TTC549 (cell line): ENCODE data around the gene HTT-AS.
A peak's percentile ranks its signal among the peaks of the same experiment; 100 is the strongest.
"Not testable (repeated sequence)": the region's sequence is repeated elsewhere in the genome, so short reads cannot be mapped to it uniquely, and the experiment has no call there.

Experiments used
- FAIRE-seq: peaks from 2 replicates; lab custom pipeline; 2012; peaks lifted over from hg19 to GRCh38; lab: Jason Lieb, UNC

The HTT-AS gene

DNA sequence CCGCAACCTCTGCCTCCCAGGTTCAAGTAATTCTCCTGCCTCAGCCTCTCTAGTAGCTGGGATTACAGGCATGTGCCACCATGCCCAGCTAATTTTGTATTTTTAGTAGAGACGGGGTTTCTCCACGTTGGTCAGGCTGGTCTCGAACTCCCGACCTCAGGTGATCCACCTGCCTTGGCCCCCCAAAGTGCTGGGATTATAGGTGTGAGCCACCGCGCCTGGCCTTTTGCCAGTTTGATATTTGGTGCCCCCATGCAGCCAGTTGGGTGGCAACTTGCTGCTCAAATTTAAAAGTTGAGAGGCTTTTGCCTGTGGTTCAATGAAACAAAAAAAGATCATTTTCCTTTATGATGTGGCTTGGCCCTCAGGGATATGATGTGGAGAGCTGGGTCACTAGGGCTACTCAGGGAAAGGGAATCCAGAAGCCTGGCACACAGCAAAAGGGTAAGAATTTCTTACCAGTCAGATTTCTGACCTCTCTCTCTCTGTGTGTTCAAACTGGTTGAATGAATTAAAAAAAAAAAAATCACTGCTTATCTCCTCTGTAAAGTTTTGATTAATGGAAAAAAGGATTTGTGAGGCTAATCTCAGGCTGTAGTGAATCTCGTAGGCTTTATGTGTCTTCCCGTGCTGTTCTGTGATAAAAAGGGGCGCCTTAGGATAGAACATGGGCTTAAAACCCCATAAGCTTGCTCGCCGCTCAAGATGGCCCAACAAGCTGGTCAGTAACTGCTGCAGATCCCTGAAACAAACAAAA is 23.0 kb downstream of the HTT-AS start:
- not testable (repeated sequence) for FAIRE-seq

DNA sequence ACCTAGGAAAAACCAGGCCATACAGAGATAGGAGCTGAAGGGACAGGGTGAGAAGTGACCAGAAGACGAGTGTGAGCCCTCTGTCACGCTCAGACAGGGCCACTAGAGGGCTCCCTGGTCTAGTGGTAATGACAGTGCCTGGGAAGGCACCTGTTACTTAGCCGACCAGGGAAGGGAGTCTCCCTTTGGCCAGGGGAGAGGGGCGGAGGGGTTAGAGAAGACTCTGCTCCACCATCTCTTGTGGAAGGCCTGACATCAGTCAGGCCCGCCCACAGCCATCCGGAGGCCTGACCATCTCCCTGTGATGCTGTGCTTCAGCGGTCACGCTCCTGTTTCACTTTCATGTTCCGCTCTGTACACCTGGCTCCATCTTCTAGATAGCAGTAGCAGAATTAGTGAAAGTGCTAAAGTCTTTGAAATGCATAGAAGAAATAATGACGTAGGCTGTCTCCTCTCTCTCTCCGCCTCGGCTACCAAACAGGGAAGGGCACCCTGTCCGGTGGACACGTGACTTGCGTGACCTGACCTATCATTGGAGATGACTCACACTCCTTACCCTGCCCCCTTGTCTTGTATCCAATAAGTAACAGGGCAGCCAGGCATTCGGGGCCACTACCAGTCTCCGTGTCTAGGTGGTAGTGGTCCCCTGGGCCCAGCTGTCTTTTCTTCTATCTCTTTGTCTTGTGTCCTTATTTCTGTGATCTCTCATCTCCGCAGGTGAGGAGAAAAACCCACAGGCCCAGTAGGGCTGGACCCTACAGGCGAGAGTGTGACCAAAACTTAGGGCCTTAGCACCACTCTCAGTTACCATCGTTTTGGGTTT is 26.7 kb downstream of the HTT-AS start:
- FAIRE-seq, result peak; percentile 32

DNA sequence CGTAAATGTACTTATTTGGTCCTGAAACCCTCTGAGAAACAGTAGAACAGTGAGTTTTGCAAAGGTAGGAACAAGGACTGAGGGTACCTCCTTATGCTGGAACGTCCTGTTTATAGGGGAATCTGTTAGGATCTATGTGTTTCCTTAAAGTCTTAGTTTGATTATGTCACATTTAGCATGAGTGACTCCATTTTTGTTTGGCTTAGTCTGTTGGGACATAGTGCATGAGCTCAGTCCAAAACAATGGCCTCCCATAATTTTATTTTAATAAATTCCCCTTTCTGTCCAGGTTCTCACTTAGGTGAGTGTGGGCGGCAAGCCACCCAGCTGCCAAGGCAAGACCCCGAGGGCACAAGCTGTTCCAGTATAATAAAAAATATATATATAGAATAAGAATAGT is 27.7 kb downstream of the HTT-AS start:
- no peak for FAIRE-seq

DNA sequence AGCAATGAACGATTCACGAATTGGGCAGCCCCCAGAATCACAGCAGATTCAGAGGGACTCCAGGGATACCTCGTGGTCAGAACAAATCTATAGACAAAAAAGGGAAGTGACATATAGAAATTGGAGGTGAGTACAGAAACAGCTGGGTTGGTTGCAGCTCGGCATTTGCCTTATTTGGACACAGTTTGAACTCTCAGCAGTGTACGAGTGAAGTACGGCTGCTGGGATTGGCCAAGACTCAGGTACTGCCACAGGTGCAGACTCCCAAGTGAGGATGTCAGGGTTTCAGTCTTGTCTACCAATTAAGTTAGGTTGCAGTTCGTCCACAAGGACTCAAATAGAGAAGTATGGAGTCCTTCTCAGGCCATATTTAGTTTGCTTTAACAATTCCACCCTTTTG is 28.2 kb downstream of the HTT-AS start:
- no peak for FAIRE-seq

GRCh38 chr4:3044870-3045819 is 29.2 kb downstream of the HTT-AS start:
- no peak for FAIRE-seq

GRCh38 chr4:3043282-3044020 is 30.9 kb downstream of the HTT-AS start:
- FAIRE-seq, result no peak

GRCh38 chr4:3042226-3042625 is 32.1 kb downstream of the HTT-AS start:
- no peak for FAIRE-seq

DNA sequence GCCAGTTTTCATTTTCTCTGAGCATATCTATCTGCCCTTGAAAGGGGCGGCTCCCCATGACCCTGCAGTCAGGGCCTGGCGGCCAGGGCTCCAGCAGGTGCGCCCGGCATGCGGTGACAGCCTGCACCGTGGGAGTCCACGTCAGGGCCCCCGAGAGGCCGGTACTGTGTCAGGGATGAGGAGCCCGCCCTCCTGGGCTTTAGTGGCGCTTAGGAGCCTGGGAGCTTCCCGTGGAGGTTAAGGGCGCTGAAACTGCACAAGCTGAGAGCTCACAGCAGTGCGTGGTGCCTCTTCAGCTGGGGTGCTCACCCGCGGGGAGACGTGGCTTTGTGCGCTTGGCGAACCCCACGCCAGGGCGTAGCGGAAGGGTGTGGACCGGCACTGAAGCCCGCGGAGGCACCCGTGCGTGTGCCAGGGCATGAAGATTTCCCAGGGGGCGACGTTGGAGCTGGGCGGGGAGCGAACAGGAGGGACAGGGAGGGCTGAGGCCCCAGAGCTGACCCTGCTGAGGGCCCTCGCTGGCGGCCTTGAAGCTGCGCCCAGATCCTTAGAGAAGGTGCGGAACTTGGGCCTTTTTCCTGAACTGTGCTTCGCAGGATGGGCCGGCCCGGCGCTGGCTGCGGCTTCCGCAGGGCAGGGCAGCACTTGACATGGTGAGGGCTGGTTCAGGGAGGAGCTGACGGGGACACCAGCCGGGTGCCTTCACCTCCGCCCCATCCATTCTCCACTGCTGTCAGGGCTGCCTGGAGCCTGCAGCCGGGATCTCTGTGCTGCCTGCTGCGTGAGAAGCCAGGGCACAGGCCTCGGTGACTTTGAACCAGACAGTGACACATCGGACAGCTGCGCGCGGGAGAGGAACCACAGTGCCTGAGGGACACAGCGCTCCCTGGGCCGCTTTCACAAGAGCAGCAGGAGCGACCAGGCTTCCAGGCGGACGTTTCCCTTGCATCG is 32.9 kb downstream of the HTT-AS start:
- no peak for FAIRE-seq

DNA sequence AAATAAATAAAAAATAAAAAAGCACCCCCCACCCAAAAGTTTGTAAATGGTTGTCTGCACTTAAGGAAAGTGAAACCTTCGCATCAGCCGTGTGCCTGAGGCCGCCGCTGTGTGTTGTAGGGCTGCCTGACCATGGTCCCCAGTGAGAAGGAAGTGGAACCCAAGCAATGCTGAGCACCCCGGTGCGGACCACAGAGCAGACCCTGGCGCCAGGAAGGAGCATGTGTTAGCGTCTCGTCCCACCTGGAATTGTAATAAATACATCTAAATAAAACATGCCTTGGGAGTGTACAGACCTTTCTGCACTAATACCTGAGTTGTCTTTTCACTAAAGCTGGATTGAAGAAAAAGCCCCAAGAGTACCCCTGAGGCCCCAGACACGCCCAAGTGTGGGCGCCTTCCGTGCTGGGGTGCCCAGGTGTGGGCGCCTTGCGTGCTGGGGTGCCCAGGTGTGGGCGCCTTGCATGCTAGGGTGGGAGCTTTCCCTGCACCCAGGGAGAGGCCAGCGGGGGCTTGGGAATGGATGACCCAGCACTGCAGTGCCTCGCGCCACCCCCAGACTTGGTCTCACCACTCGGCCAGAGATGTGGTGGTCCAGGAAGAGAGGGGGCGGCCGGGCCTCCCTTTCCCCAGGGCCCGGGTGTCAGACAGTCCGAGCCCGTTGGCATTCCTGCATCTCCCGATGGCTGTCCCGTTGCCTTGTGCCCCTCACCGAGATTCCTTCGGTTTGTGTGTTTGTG is 33.7 kb downstream of the HTT-AS start:
- no peak for FAIRE-seq

GRCh38 chr4:3039706-3040366 is 34.5 kb downstream of the HTT-AS start:
- no peak for FAIRE-seq

DNA sequence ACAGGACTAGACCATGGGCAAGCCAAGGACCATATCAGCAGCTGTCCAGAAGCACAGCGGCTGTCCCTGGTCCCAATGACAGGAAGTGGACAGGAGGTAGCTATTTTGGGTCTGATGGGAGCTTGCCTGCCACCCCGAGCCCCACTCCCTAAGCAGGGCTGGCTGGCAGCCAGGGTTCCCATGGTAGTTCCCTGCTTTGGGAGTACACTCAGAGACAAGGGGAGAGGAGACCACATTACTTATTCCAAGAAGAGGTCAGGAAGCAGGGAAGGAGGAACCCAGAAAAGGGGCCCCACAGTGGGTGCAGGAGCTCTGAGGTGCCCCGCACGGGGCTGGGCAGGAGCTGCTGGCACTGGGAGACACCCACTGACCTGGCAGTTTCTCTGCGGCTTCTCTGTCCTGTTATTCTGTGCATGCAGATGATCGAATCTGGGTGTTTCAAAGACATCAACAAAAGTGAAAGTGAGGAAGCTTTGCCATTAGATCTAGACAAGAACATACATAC is 36.3 kb downstream of the HTT-AS start:
- no peak for FAIRE-seq

DNA sequence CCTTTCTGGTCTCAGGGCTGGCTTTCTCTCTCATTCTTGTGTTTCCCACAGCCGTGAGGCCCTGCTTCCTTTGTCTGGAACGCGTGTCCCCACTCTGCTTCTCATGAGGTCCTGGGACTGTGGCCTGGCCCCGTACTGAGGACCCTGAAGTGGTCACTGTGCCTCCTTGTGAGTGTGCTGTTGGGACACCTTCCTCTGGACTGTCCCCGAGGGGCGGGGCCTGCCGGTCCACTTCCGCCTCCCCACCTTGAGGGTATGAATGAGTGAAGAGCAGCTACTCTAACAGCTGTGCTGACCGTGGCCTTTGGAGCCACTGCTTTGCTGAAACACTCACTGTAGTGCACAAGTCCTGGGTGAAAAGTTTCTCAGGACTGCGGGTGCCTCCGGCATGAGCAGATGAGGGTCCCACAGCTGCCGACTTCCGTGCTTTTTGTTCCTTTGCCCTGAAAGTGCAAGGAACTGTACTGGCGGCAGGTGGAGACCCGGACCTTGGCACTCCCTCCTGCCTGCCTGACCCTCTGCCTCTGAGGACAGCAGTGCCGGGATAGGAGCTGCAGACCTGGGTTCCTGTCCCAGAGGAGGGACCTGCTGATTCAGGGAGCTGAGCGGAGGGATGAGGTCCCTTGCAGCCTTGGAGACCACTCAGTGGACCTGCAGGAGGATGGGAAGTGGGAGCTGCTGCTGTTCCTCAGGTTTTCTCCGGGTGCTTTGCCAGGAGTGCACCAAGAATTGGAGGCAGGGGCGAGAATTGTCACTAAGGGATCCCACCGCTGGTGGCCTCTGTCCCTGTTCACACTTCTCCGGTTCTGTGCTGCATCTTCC is 38.0 kb downstream of the HTT-AS start:
- FAIRE-seq, result no peak

DNA sequence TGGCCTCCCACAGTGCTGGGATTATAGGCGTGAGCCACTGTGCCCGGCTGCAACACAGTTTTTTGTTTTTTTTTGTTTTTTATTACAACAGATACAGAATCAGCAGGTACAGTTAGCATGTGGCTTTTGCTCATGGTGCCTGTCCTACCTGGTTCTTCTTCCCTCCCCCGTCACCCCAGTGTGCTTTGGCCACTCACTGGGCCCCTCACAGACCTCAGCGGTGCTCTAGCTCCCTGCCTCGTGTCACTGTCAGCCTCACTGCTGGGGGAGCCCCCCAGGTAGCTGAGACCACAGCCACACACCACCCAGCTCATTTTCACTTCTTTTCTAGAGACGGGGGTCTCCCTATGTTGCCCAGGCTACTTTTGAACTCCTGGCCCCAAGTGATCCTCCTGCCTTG is 38.7 kb downstream of the HTT-AS start:
- FAIRE-seq, result no peak

- no peak for FAIRE-seq
Measured at GRCh38 chr4:3035249-3035648, 39.1 kb downstream of the HTT-AS start.

- FAIRE-seq, result no peak
Measured at GRCh38 chr4:3034231-3034630, 40.1 kb downstream of the HTT-AS start.

DNA sequence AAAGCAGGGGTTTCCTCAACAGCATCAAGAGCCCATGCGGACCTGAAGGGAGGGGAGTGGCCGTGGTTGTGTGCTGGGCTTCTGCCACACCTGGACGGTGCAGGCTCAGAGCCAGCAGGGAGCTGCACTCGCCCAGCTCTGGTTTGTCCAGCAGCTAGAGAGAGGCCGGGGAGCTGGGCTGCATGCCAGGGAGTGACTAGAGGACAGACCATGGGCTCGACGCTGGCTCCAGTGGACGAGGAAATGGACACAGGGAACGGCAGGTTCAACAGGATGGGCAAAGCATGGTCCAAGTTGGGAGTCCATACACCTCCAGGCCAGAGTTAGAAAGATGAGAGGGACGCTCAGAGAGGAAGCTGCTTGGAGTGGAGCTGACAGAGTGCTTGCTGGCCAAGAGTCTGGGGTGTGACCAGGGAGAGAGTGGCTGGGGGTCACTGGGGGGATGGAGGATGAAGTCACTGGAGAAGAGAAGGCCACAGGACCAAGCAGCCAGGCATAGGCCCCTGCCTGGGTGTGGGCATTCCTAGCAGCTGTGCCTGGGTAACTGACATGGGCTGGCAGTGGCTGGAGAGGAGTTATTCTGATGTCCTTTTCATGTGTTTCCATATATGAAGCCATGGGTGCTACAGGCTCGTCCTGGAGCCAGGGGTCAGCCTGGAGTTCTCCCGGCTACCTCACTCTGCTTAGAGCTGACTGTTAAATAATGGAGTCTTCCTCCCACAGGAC is 42.8 kb downstream of the HTT-AS start:
- no peak for FAIRE-seq

DNA sequence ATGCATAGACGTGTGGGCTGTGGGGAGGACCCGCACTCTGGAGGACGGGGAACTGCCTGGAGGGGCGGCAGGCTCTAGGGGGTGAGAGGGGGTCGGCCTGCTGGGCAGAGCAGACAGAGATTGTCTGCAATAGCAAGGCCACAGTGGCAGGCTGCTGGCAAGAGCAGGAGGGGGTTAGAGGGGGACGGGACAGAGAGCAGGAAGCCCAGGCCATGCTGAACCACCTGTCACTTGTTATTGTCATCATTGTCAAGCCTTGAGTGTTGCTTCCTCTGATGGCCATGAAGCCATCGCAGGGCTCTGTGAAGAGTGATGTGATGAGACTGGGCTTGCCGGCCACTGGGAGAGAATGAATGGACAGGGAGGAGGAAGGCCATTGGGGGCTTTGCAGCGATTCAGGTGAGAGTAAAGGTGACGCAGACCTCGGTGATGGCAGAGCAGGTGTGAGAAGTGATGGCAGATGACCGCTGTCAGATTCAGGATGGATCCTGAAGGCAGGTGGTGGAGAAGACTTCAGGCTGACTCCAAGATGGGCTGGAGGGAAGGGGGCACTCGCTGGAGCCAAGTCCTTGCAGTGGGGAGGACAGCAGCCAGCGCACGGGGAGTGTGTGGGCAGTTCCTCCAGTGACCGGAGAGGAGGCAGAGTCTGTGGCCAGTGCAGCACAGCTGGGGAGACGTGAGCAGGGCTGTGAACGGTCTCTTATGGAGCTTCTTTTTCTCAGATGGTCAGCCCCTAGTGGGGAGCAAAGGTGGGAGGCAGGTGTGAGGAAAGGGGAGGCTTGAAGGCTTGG is 43.6 kb downstream of the HTT-AS start:
- no peak for FAIRE-seq
